Measurements from ENCODE around the gene MLXIPL. TPM values are rescaled to one million over a fixed set of nuclear protein-coding genes. Genes with fewer than 3 reads are reported as not detected.
"Not testable (repeated sequence)": the region's sequence is repeated elsewhere in the genome, so short reads cannot be mapped to it uniquely, and the experiment has no call there.

MLXIPL gene
- total RNA-seq, 1 donor from 2014 or later: 0.41 TPM

GRCh38 chr7:73659983-73660382 is 35.7 kb upstream of the MLXIPL start:
- no peak for DNase-seq
- Histone ChIP-seq H3K36me3 (no peaks in the 10 kb centered on the region), H3K4me1 (no peaks in the 10 kb centered on the region), H3K27ac (replicated peaks) (no peak overlapping the region), H3K4me3 (no peak overlapping the region), H3K27me3 (ENCODE audit: low read depth) (peaks cover 38% of the 10 kb centered on the region), H3K9me3 (replicated peaks) (peaks cover 11% of the 10 kb centered on the region)
- no peak for TF ChIP-seq CTCF (IDR thresholded peaks at IDR 0.05; ENCODE audit: borderline replicate concordance)
- intact Hi-C loops (cut with micrococcal nuclease): no loop called here

GRCh38 chr7:73655309-73655708 is 31.0 kb upstream of the MLXIPL start:
- H3K36me3 ChIP-seq; H3K9me3 ChIP-seq (replicated peaks); DNase-seq; H3K27ac ChIP-seq (replicated peaks); intact Hi-C loops (cut with micrococcal nuclease); H3K4me3 ChIP-seq; H3K4me1 ChIP-seq: not testable (repeated sequence)
- peaks cover 57% of the 10 kb centered on the region for H3K27me3 ChIP-seq (ENCODE audit: low read depth)

- intact Hi-C loops (cut with micrococcal nuclease): no loop called here
- no peak for TF ChIP-seq CTCF (IDR thresholded peaks at IDR 0.05; ENCODE audit: borderline replicate concordance)
Measured at GRCh38 chr7:73652541-73652949, 28.2 kb upstream of the MLXIPL start.

GRCh38 chr7:73650524-73650923 is 26.2 kb upstream of the MLXIPL start:
- no peaks in the 10 kb centered on the region for H3K9me3 ChIP-seq (replicated peaks)
- intact Hi-C loops (cut with micrococcal nuclease): no loop called here
- H3K4me1 ChIP-seq: peaks cover 5% of the 10 kb centered on the region
- DNase-seq: no peak
- H3K4me3 ChIP-seq: no peak overlapping the region
- H3K36me3 ChIP-seq: no peaks in the 10 kb centered on the region
- H3K27me3 ChIP-seq (ENCODE audit: low read depth): peaks cover 92% of the 10 kb centered on the region
- no peak for TF ChIP-seq CTCF (IDR thresholded peaks at IDR 0.05; ENCODE audit: borderline replicate concordance)
- H3K27ac ChIP-seq (replicated peaks): no peak overlapping the region

More at GRCh38 chr7:73652541-73652949, 28.2 kb upstream of the MLXIPL start:
- DNase-seq: no peak
- H3K27me3 ChIP-seq (ENCODE audit: low read depth): peaks cover 83% of the 10 kb centered on the region
- no peaks in the 10 kb centered on the region for H3K36me3 ChIP-seq
- no peaks in the 10 kb centered on the region for H3K9me3 ChIP-seq (replicated peaks)
- no peak overlapping the region for H3K27ac ChIP-seq (replicated peaks)
- H3K4me3 ChIP-seq: no peak overlapping the region
- H3K4me1 ChIP-seq: peaks cover 5% of the 10 kb centered on the region

GRCh38 chr7:73649576-73649975 is 25.3 kb upstream of the MLXIPL start:
- TF ChIP-seq CTCF (IDR thresholded peaks at IDR 0.05; ENCODE audit: borderline replicate concordance): no peak
- DNase-seq: no peak
- intact Hi-C loops (cut with micrococcal nuclease): no loop called here

GRCh38 chr7:73648593-73649332 is 24.4 kb upstream of the MLXIPL start:
- intact Hi-C loops (cut with micrococcal nuclease): no loop called here
- H3K27me3 ChIP-seq (ENCODE audit: low read depth): peaks cover 98% of the 10 kb centered on the region

More at GRCh38 chr7:73649576-73649975, 25.3 kb upstream of the MLXIPL start:
- Histone ChIP-seq H3K9me3 (replicated peaks) (no peaks in the 10 kb centered on the region), H3K36me3 (no peaks in the 10 kb centered on the region), H3K4me1 (peaks cover 5% of the 10 kb centered on the region), H3K27me3 (ENCODE audit: low read depth) (peaks cover 97% of the 10 kb centered on the region), H3K4me3 (no peak overlapping the region), H3K27ac (replicated peaks) (no peak overlapping the region)

More at GRCh38 chr7:73648593-73649332, 24.4 kb upstream of the MLXIPL start:
- no peak overlapping the region for H3K27ac ChIP-seq (replicated peaks)
- no peak overlapping the region for H3K4me3 ChIP-seq
- H3K9me3 ChIP-seq (replicated peaks): no peaks in the 10 kb centered on the region
- TF ChIP-seq CTCF (IDR thresholded peaks at IDR 0.05; ENCODE audit: borderline replicate concordance): no peak
- DNase-seq: no peak
- H3K36me3 ChIP-seq: no peaks in the 10 kb centered on the region
- peaks cover 5% of the 10 kb centered on the region for H3K4me1 ChIP-seq
